Body of pancreas (tissue), 4 donors: ENCODE data around the gene OR10H5.

Source experiments
- CTCF ChIP-seq, 7 experiments: fragments of 450-650 bp in 4 of 7; fragments of 200-600 bp in 3 of 7; sonication (generic) in 3 of 7; IDR thresholded peaks; one replicate each; pipeline ENCODE4 v1.5.1; 2016 to 2019; ENCODE audit warnings: antibody characterized with exemption in 7 of 7
- POLR2A ChIP-seq, 3 donors: fragments of 450-650 bp; IDR thresholded peaks; one replicate each; pipeline ENCODE4 v1.6.1; 2016; ENCODE audit warnings: antibody characterized with exemption in 3 of 3, mild to moderate bottlenecking in 2 of 3

GRCh38 chr19:15837221-15837731 is 49.8 kb downstream of the OR10H5 start:
- no peak for TF ChIP-seq CTCF (IDR thresholded peaks at IDR 0.05)
- TF ChIP-seq POLR2A (IDR thresholded peaks at IDR 0.05), result no peak
